HTERT RPE-1 (cell line): ENCODE measurements around the gene ZFPM1.

Experiments used
- in situ Hi-C: fragments of 300-500 bp; cut with MboI; formaldehyde crosslinking; loops from 4 replicates; pipeline ENCODE4 v1.14.3; 2020; ENCODE audit warnings: low sequenced_read_pairs

The ZFPM1 gene

DNA sequence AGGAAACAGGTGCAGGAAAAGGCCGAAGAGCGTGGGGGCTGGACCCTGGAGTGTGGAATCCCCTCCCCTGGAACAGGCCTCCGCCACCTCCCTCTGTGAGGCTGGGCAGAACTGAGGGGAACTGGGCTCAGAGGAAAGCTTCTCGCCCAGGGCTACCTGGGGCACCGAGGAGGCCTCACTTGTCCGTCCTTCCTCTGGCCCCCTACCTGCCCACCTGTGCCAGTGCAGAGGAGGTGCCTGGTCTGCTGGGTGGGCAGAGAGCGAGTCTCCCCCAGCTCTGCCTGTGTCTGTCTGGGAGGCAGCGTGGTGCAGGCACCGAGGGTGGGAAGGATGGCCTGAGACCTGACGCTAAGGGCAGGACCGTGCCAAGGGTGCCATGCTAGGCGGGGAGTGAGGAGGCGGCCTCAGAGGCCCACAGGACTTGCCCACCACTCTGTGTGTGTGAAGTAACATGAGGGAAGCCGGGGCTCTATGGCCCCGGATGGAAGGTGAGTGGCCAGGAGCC is 42.2 kb downstream of the ZFPM1 start:
- in situ Hi-C loops = no loop called here

DNA sequence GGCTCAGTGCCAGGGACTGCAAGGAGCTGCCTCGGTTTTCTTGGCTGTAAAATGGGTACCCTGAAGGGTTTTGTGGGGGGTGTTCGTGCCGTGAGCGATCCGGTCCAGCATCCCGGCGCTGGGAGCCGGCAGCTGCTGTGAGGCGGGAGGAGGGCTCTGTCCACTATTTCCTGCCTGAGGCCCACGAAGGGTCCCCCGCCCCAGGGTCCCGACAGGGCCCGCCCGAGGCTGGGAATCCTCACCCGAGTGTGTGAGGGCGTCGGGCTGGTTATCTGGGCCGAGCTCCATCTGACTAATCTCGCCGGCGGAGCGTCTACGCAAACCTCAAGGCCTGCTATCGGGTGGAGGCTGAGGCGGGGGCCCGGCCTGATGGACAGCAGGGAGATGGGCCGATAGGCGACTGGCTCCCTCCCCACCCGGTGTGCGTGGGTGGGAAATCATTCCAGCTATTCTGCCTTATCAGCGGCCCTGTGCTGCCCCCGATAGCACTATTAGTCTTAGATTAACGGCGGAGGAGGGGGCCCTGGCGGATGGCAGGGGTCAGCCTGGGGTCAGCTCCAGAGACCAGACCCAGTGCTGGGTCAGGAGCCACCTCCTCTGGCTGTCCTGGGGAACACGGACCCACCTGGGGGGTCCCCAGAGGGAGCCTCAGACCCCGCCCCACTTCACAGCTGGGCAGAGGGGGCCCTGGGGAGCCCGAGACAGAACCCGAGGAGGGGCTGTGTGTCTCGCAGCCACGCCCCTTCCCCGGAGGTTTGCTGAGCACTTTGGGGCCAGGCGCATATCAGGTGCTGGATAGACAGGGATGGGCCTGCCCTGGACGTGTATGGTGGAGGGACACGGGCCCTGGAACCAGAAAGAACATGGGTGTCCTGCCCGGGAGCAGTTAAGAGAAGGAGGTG is 44.7 kb downstream of the ZFPM1 start:
- in situ Hi-C loops = no loop called here

DNA sequence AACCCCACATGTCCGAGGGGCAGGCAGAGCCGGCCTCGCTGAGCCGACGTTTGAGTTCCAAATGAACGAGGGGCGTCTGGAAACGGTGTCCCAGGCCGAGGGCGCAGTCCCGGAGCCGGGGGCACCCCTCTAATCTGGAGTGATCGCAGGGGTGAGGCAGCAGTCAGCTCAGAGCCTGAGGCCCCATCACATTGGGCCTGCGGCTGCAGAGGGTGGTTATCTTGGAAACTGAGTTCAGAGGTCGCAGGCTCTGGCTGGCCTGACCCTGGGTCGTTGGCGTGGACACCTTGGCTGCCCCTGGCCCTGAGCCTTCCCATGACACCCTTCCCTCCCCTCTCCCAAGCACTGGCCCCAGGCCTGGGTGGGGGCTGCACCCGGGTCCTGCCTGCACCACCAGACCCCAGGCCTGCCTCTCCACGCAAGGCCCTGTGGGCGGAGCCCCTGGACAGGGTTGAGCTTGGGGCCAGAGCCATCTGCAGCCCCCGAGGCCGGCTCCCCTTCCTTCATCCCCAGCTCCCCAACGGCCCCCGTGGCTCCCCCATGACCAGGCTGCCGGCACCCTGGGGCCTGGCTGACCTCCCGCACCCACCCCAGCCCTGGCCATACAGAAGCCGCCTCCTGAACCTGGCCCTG is 45.6 kb downstream of the ZFPM1 start:
- in situ Hi-C loops = no loop called here

DNA sequence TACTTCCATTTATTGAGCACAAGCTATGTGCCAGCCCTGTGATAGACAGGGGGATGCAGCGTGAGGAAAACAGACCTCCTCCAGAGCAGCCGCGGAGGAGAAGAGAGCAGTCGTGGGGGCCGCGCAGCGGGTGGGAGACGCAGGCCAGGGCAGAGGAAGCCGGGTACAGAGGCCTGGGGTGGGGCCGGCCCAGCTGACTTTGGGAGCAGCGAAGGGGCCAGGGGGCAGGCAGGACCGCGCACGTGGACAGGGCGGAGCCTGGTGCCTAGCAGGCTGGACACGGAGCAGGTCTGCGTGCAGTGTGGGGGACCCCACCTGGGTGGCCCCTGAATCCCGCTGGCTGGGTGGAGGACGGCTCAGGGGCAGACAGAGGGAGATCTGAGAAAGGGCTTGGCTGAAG is 46.2 kb downstream of the ZFPM1 start:
- in situ Hi-C loops = no loop called here

DNA sequence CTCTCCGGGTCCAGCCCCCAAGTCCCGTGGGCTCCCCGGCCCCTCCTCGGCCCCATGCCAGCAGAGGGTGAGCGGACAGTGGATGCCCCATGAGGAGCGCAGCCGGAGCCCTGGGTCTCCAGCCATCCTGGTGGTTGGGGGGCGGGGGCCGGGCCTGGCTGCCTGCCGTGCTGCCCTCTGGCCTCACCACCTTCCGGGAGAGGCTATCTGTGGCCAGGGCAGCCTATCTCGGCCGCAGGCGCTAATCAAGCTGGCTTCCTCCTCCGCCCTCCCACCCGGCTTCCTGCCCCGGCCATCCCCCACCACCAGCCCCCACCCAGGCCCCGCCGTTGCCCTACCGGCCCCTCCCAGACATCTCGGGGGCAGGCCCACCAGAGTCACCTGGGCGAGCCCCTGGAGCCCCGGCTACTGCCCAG is 46.8 kb downstream of the ZFPM1 start:
- in situ Hi-C loops = no loop called here

DNA sequence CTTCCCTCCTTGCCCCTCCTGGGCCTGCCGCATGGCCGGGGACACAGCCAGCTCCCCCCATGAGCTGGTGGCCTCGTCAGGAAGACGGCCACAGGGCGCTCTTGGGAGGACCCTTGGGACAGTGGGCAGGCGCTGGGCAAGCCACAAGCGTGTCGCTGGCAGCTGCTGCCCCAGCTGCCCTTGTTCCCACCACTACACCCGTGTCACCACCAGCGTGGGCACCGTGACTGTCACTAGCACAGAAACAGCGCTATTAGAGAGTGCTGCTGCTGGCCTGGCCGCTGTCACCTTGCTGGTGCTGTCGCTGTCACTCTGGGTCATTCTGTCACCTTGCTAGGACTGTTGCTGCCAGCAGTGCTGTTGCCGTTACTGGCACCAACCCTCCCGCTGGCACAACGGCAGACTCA is 47.2 kb downstream of the ZFPM1 start:
- in situ Hi-C loops = no loop called here

DNA sequence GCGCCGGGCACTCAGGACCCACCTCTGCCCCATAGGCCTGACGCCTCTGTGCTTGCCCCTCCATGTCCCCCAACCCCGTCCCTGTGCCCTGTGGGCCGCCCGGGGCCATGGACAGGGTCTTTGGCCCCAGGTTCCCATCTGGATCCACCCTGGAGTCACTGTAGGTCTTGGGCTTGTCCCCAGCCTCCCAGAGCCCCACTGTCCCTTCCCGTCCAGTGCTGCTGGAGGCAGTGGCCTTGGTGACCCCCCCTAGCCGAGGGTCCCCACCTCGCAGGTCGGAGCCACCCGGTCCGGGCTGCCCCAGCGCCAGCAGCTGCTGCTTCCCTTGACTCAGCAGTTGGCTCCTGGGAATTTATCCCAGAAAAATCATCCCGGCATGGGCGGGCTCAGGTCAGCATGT is 49.3 kb downstream of the ZFPM1 start:
- in situ Hi-C loops = no loop called here

DNA sequence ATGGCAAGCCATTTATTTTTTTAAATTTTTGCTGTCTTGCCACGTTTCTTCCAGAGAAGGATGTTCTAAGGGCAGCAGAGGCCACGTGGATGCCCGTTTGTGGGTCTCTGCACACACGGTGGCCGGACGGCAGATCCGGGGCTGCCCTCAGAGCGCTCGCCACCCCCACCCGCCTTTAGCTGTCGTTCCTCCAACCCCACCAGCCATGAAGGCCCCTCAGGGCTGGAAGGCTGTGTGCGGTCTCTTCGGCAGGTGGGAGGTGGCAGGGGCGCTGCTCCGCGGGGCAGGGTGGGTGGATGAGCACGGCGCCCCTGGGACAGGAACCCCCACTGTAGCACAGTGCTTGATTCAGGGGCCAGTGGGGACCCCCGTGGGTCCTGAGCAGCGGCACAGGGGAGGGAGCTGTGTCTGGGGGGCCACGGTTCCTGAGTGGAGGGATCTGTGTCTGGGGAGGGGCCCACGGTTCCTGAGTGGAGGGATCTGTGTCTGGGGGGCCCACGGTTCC is 49.7 kb downstream of the ZFPM1 start:
- in situ Hi-C loops = no loop called here

DNA sequence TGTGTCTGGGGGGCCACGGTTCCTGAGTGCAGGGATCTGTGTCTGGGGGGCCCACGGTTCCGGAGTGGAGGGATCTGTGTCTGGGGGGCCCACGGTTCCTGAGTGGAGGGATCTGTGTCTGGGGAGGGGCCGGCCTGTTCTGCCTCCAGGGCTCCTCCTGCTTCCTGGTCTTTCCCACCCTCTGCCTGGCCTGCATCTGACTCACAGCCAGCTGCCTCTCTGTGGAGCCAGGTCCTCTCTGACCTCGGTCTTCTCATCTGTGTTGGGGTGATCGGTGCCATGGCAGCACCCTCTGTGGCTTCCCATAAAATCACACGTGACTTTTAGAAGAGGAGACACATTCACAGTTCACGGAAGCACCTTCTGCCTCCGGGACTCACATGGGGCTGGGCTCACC is 50.3 kb downstream of the ZFPM1 start:
- in situ Hi-C loops = no loop called here

DNA sequence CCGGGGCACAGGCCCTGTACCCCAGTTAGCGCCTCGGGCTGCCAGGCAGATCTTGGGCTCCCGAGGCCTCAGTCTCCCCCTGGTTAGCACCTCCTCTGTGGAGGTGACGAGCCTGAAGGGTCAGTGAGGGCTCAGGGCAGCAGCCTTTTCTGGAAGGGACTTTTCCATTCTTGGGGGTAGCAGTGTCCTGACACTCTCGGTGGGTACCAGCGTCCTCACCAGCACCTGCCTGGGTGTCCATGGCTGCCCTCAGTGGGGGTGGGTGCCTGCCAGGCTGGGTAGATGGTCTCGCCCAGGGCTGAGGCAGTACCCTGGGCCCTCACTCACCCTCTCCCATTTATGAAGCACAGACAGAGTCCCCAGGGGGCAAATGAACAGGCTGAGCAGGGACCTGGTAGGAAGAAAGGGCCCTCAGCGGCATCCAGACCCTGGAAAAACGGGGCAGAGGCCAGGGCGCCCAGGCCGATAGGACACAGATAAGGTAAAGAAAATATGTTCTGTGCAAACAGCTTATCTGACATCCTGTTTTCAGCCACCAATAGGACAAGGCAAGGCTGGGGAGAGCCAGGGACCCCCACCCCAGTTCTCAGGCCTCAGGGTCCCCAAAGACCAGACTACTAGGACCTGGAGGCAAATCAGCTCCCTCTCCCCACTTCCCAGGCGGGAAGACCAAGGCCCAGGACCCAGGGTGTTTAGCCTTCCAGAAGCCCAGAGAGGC is 50.9 kb downstream of the ZFPM1 start:
- in situ Hi-C loops = no loop called here

DNA sequence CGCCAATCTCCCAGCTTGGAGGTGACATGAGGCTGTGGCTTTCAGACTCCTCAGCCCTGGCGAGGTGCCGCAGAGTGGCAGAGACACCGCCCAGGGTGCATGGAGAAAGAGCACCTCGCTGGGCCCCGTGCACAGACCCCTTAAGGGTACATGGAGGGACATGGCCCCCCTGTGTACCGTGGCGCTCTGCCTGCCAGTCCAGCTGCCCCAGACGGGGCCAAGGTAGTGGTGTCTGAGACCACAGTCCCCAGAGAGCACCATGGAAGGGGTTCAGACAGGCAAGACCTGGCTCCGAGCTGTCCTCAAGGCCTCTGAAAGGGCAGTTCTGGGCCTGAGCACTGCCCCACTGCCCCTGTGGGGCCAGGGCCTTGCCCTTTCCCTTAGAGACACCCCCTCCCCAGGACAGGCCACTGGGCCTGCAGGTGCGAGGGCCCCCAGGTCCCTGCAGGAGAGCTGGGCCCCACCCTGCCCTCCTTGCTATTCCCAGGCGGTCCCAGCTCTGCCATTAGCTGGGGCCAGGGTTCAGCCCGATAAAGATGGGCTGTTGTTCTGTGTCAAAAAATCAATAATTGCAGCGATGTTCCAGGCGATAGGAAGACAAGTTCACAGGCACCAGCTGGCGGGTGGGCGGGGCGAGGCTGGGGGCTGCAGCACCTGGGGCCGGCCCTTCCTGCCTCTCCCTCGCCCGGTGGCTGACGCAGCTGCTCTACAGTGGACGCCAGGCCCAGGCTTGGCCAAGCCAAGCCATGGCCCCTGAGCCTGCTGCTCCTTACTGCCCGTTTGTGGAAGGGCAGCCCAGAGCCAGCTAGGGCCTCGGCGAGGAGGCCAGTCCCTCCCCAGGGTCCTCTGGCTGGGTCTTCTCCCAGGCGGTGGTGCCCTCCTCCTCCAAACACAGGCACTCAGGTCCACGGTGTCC is 51.7 kb downstream of the ZFPM1 start:
- in situ Hi-C loops = no loop called here

DNA sequence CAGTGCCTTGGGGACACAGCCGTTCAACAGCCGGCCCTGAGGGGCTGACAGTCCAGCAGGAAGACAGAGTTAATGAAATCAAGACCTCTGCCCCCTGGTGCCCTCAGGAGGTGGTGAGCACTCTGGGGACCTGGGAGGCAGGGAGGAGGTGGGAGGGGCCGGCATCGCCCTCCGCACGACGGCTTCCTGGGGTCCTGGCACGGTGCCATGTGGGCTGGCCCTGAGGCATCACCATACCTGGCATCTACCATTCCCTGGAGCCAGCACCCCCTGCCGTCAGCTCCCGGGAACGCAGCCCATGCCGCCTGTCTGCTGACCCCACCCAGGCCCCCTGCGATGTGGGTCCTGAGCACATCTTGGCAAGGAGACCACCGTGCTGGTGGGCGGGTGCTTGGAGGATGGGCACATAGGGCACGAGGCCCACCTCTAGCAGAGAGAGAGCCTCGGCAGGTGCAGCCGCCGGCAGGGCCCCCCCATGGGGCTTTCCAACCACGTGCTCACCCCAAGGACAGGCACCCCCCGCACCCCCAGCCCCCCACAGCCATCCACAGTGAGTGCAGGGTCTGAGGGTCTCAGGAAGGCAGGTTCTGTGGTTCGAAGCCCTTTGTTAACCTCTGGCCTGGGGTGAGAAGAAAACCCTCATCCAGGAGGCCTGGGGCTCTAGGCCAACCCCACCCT is 52.5 kb downstream of the ZFPM1 start:
- in situ Hi-C loops = no loop called here

DNA sequence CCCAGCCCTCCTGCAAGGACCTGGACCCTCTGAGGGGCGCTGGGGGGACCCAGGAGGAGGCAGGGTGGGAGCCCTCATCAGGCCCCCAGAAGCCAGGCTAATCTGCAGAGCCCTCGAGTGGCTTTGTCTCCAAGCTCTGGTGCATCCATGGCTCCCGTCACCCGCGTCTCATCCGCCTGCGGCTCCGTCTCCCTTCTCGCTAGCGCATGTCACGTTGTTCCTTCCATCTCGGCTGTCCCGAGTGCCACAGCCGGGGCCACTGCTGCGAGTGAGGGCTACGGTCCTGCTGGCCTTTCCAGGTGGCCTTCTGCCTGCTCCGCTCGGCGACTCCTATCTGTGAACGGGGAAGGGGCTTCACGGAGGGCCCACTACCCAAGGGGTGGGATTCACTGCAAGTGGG is 53.6 kb downstream of the ZFPM1 start:
- in situ Hi-C loops = no loop called here

DNA sequence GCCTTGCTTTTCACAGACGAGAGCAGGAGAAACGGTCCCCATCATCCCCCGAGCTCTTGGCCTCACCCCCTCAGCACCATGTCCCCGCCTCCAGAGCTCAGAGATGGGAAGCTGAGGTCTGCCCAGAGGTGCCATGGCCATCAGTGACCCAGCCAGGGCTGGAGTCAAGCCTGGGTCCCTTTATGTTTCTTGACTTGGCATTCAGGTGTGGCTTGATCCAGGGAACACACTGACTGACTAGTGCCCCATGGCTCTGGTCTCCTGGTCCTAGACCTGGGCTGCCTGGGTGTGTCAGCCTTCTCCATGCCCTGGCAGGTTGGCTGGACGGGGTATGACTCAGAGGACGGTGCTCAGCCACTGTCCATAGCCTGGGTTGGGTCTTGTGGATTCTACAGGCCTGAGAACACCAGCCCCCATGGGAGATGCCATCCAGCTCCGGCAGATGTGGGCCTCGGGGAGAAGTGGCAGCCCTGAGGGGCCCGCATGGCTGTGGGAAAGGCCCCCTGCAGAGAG is 54.2 kb downstream of the ZFPM1 start:
- in situ Hi-C loops = no loop called here

DNA sequence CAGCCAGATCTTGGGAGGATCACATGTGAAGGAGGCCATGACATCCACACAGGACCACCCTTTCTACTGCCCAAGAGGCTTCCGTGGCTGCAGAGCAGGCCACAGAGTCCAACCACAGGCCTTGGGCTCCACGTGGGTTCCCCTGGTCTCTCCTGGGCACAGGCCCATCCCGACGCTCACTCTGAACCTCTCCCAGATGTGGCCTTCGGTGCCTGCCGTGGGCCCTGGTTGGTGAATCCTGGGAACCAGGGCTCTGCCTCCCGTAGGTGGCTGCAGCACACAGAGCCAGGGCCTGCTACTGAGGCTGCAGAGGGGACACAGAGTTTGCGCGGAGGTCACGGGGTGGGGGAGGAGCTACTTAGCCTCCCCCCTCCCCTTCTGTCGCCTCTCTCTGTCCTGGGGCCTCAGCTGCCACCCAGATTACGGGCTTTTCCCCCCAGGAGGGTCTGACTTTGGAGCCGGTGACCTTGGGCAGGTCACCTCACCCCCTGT is 55.3 kb downstream of the ZFPM1 start:
- in situ Hi-C loops = no loop called here

DNA sequence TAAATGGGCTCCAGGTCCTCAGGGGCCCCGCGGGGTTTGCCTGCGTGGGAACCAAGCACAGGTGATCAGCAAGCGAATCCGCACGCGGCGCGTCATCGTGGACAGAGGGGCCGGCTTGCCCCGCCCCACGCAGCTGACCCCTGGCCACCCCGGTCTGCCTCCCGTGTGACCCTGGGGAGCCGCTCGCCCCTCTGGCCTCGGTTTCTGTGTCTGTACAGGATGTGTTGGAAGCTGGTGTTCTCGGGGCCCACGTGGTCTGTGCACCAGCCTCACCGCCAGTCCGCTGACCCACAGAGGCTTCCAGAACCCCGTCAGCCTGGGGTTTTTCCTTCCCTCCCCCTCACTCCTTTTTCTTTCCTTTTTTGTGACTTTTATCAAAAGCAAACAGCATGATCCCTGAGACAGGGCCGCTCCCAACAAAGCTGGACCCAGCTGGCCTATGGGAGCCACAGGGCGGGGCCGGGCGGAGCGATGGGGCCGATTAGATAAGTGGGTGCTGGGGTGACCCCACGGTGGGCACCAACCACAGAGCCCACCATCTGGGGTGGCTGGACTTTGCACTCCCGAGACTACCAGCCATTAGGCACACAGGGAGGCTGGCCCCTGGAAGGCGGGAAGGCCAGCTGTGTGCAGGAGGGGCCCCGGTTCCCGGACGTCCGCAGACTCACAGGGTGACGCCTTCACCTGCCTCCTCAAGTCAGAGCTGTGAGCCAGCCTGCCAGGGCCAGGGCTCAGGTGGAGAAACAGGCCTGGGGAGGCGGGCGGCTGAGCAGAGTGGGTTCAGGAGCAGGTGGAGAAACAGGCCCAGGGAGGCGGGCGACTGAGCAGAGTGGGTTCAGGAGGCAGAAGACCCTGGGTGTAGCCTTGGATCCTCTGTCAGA is 56.0 kb downstream of the ZFPM1 start:
- in situ Hi-C loops = no loop called here

DNA sequence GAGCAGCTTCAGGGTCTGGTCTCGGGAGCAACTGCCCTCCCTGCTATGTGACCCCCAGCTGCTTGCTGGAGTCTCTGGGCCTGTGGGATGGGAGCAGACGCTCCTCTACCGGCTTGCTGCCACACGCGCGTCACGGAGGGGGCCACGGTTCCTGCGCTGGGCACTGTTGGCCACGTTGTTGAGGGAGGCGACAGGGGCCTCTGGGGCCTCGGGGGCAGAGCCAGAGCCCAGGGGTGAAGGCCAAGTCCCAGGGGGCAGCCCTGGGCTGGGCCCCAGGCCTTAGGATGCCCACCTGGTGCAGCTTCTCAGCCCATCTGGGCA is 56.6 kb downstream of the ZFPM1 start:
- in situ Hi-C loops = no loop called here

DNA sequence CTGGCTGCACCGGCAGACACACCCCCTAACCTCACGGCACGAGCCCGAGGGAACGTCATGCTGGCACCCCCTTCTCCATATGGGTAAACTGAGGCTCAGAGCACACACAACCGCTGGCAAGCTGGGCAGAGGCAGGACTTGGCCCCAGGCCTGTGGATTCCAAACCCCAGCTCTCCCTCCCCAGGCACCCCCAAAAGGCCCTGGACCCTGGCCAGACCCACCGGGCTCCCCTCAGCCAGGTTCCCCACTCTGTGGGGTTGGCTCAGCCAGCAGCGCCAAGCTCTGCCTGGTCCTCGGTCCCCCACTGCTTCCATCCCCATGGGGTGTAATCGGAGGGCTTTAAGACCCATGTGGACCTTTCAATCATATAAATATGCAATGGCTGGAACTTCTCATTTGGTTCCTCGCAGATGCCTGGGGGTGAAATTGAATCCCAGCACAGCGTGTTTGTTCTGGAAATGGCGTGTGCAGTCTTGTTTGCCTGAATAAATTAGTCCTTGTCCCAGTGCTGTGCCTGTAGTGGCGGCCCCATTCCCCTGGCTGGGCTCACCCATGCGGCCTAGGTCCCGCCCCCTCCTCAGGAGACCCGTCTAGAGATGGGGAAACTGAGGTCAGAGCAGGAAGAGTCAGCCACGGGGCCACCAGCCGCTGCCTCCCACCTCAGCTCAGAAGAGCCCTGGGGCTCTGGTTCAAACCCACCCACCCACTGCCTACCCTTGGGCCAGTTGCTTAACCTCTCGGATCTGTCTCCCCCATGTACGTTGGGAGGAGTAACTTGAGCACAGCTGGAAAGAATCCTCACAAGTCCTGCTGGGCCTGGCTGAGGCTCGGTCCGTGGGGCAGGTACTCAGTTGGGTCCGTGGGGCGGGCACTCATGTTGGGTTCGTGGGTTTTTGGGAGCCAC is 57.3 kb downstream of the ZFPM1 start:
- in situ Hi-C loops = no loop called here
